Uterus (tissue), 2 donors: ENCODE measurements around the gene ARHGEF1.

ENCODE experiments used
- POLR2A ChIP-seq, 2 donors: fragments of 450-650 bp; IDR thresholded peaks; one replicate each; pipeline ENCODE4 v1.6.1; 2016; ENCODE audit warnings: antibody characterized with exemption in 2 of 2, mild to moderate bottlenecking in 1 of 2, moderate library complexity in 1 of 2
- TF ChIP-seq, protein P1 (sequence below), 4 experiments: fragments of 200-600 bp in 2 of 4; fragments of 450-650 bp in 2 of 4; sonication (generic) in 2 of 4; IDR thresholded peaks; one replicate each; pipeline ENCODE4 v1.5.1; 2016 to 2019; ENCODE audit warnings: antibody characterized with exemption in 4 of 4, mild to moderate bottlenecking in 2 of 4, moderate library complexity in 1 of 4

DNA sequence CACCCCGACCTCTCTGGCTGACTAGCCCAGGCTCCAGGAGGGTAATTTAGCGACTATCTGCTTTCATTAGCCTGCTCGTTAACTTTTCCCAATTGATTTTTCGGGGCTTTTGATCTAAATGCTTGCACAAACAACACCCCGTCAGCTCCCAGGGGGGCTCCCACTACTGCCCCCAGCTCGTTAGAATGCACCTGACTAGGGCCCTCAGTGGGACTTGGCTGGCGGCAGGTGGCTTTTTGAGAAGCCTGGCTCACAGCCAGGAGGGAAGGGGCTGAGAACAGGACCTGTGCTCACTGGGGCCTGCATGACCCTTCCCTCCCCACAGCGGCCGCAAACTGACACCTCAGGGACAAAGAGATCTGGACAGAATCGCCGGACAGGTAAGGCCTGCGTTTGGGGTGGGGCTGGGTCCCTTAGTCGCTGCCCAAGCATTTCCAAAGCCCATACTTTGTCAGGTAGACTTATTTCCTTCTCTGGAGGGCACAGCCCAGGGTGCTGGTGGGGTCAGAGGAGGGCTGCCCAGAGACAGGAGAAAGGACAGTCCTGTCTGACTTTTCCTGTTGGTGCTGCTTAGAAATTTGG is 13.5 kb upstream of the ARHGEF1 start:
- TF ChIP-seq, protein P1, sequence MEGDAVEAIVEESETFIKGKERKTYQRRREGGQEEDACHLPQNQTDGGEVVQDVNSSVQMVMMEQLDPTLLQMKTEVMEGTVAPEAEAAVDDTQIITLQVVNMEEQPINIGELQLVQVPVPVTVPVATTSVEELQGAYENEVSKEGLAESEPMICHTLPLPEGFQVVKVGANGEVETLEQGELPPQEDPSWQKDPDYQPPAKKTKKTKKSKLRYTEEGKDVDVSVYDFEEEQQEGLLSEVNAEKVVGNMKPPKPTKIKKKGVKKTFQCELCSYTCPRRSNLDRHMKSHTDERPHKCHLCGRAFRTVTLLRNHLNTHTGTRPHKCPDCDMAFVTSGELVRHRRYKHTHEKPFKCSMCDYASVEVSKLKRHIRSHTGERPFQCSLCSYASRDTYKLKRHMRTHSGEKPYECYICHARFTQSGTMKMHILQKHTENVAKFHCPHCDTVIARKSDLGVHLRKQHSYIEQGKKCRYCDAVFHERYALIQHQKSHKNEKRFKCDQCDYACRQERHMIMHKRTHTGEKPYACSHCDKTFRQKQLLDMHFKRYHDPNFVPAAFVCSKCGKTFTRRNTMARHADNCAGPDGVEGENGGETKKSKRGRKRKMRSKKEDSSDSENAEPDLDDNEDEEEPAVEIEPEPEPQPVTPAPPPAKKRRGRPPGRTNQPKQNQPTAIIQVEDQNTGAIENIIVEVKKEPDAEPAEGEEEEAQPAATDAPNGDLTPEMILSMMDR (IDR thresholded peaks at IDR 0.05) = no peak
- TF ChIP-seq POLR2A (IDR thresholded peaks at IDR 0.05) = no peak
